Stimulated activated naive CD4-positive, alpha-beta T cell treated with Interleukin-2 at 50 U/mL for 16 hours (primary cell): ENCODE results near the gene PYDC1.
"Not testable (repeated sequence)": the region's sequence is repeated elsewhere in the genome, so short reads cannot be mapped to it uniquely, and the experiment has no call there.

Experiments used
- DNase-seq: peaks from one replicate; lab custom pipeline; 2025; lab: John Stamatoyannopoulos, UW

PYDC1 gene

DNA sequence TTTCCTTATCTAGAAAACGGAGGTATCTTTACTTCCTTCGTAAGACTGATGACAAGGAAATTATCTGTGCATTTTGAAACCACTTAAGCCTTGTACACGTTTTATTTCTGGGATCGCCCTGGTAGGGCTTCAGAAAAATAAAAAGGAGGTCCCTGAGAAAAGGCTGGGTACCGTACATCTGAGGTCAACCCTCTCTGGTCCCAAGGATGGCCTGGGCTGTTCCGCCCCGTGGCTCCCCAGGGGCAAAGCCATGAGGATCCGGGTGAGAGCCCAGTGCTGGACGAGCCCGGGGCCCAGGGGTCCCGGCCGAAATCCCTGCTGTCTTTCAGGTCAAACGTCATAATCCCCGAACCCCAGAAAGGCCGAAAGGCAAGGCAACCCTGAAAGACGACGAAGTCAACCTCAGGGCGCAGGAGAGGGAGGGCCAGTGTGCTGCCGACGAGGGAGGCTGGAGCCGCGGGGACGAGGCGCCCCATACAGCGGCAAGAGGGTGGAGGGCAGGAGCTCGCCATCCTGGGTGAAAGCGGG, 37.7 kb downstream of the PYDC1 start:
- DNase-seq: no peak

DNA sequence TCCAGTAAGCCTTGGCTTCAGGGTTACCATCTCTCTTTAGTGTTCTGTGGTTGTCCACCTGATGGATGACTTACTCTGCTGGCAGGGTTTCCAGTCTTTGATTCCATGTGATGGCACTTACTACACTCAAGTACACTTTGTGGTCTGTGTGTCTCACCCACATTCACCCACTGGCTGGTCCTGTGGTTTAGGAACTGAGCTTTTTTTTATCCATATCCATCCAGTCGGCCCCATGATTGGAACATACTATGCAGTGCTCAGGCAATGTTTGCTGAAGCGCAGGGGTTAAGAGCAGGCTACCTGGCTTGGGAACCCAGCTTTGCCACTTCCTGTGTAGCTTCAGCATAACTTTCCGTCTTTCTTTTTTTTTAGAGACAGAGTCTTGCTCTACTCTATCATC, 39.8 kb downstream of the PYDC1 start:
- peak; percentile 14 for DNase-seq

DNA sequence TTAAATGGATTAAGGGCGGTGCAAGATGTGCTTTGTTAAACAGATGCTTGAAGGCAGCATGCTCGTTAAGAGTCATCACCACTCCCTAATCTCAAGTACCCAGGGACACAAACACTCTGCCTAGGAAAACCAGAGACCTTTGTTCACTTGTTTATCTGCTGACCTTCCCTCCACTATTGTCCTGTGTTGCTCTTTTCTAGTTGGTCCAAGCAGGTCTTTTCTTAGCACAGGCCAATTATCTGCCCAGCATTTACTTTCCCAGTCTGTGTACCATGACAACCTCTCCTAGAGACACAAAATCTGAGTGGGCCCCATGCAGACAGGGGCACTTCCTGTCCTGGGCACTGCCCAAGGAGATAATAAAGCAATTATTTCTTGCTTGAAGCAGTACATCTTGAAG, 46.9 kb downstream of the PYDC1 start:
- not testable (repeated sequence) for DNase-seq

DNA sequence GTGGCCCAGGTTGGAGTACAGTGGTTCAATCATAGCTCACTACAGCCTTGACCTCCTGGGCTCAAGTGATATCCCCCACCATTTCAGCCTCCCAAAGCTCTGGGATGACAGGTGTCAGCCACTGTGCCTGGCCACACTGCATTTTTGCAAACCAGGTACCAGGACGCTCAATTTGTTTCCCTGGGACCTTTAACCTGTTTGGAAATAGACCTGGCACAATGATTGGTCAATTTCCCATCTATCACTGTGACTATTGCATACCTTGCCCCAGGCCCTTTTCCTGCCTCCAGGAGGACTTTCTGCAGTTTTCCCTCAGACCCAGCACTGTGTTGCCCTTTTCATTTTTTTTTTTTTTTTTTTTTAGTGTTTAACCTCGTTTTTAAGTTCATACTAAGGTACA, 48.1 kb downstream of the PYDC1 start:
- no peak for DNase-seq

DNA sequence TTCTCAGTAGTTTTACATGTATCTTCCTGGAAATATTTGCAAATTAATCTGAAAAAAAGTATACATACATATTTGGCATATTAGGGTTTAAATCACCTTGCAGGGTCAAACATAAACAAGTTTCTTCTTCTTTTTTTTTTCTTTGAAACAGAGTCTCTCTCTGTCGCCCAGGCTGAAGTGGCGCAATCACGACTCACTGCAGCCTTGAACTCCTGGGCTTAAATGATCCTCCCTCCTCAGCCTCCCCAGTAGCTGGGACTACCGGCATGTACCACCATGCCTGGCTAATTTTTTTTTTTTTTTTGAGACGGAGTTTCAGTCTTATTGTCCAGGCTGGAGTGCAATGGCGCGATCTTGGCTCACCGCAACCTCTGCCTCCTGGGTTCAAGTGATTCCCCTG, 49.6 kb downstream of the PYDC1 start:
- DNase-seq: no peak
